DOHH2 (cell line): Measurements from ENCODE around the gene SYT1.

Experiments
- CTCF ChIP-seq: fragments of 200-600 bp; sonication (generic); IDR thresholded peaks from one replicate; pipeline ENCODE4 v1.5.1; 2014; ENCODE audit warnings: antibody characterized with exemption, mild to moderate bottlenecking, low read depth, low read length; ENCODE audit not compliant: poor library complexity, severe bottlenecking
- EZH2phosphoT487 ChIP-seq: fragments of 200-600 bp; sonication (generic); IDR thresholded peaks from 2 replicates; pipeline ENCODE4 v1.6.1; 2017; ENCODE audit warnings: borderline replicate concordance, mild to moderate bottlenecking, antibody characterized with exemption, low read length, moderate library complexity, mixed read lengths

- TF ChIP-seq EZH2phosphoT487 (no peak), CTCF (no peak)
These were observed 296.8 kb downstream of the SYT1 start for GRCh38 chr12:79161249-79161934.
